Psoas muscle (tissue), 8 donors: Measurements from ENCODE around the gene GRIN2A. TPM values are rescaled to one million over a fixed set of nuclear protein-coding genes. Genes with fewer than 3 reads are reported as not detected.

Experiments
- ATAC-seq, 4 donors: fragments of 200-7000 bp; cut with Tn5 transposase; one replicate each; pipeline ENCODE4 v1.9.1; 2020; ENCODE audit warnings: moderate library complexity in 3 of 4, mild to moderate bottlenecking in 2 of 4
- DNase-seq, 2 donors: peaks; one replicate each; pipeline ENCODE4 v3.0.0-alpha.2; 2020
- H3K27ac ChIP-seq: fragments of 200-600 bp; one replicate; pipeline ENCODE4 v1.8.0; 2022
- H3K27me3 ChIP-seq, 3 donors: fragments of 200-600 bp in 1 of 3; one replicate each; pipeline versions ENCODE4 v1.6.1 to v1.8.0; 2013 to 2022; ENCODE audit warnings: low read length in 2 of 3, mild to moderate bottlenecking in 2 of 3, moderate library complexity in 1 of 3; ENCODE audit not compliant: insufficient read depth in 3 of 3
- H3K36me3 ChIP-seq, 2 donors: fragments of 200-600 bp in 1 of 2; one replicate each; pipeline versions ENCODE4 v1.6.1 to v1.8.0; 2013 to 2022; ENCODE audit warnings: low read depth in 1 of 2, mild to moderate bottlenecking in 1 of 2, moderate library complexity in 1 of 2; ENCODE audit not compliant: insufficient read depth in 1 of 2
- H3K4me1 ChIP-seq: fragments of 200-600 bp; one replicate; pipeline ENCODE4 v1.8.0; 2022
- H3K4me3 ChIP-seq: fragments of 200-600 bp; one replicate; pipeline ENCODE4 v1.8.0; 2022; ENCODE audit warnings: mild to moderate bottlenecking
- H3K9me3 ChIP-seq: fragments of 200-600 bp; one replicate; pipeline ENCODE4 v1.8.0; 2022
- CTCF ChIP-seq: fragments of 200-600 bp; IDR thresholded peaks from one replicate; pipeline ENCODE4 v1.8.0; 2022; ENCODE audit warnings: antibody characterized with exemption
- WGBS, 3 donors: extraction: QIAGEN DNeasy Blood & Tissue Kit; methylation state at CpG; one replicate each; pipeline versions ENCODE4 v1.1.6 to v1.1.7; 2013; 5-methylcytosine and 5-hydroxymethylcytosine counted together
- intact Hi-C, 2 donors: fragments of 100-400 bp; cut with DNase I; formaldehyde crosslinking; loops; one replicate each; pipeline versions ENCODE4 v1.11.0 to v1.14.2; 2022
- polyA plus RNA-seq, 3 donors: library from polyadenylated mRNA; stranded (reverse); fragments of 200-250 nt; gene quantifications; one replicate each; pipeline ENCODE4 v1.2.3, GENCODE V29; 2013
- total RNA-seq, 4 donors: library from RNA; stranded (reverse); fragmentation: NEBNext Ultra II Directional in 2 of 4; extraction: Animal tissue kit (Norgen Biotek cat#: 25700) in 2 of 4; gene quantifications; one replicate each; pipeline versions ENCODE4 v1.2.1 to v1.2.4, GENCODE V29; 2021 to 2023
- donor health status: healthy with polysubstance abuse.
- donor health status: DM: no; HTN: no; CAD: no; lungs with moderate emphysema.
- donor health status: Bipolar disorder and iron deficiency.
- donor health status: healthy.
- donor health status: DM: yes; HTN: yes; CAD: no.
- donor health status: DM: no; HTN: no; CAD: no.
- donor health status: DM: no; HTN: no; CAD: no.
- donor health status: DM: yes; HTN: yes; CAD: no.

The GRIN2A gene
- total and polyA plus RNA-seq, 7 donors = 0.01 to 0.62 (median 0.17) TPM; not detected in 2

- Histone ChIP-seq H3K4me1 (no peaks in the 10 kb centered on the region), H3K27ac (no peak overlapping the region), H3K36me3 (no peaks in the 10 kb centered on the region), H3K9me3 (no peaks in the 10 kb centered on the region), H3K27me3 (peaks cover 0 to 1% (median 0%) of the 10 kb centered on the region in 3 donors), H3K4me3 (no peak overlapping the region)
- intact Hi-C loops = no loop called here
- TF ChIP-seq CTCF = no peak
- WGBS, 3 donors = 88 to 92% (median 92%) methylated on average over 5 of the region's 5 CpGs
- no peak for ATAC-seq
- DNase-seq = no peak
Measured at GRCh38 chr16:9949396-9949795, 232.8 kb downstream of the GRIN2A start.

GRCh38 chr16:9948933-9949332, 233.3 kb downstream of the GRIN2A start:
- Histone ChIP-seq H3K9me3 (no peaks in the 10 kb centered on the region), H3K4me3 (no peak overlapping the region), H3K27ac (no peak overlapping the region), H3K4me1 (no peaks in the 10 kb centered on the region), H3K27me3 (peaks cover 0 to 1% (median 0%) of the 10 kb centered on the region in 3 donors), H3K36me3 (no peaks in the 10 kb centered on the region)
- TF ChIP-seq CTCF = no peak
- WGBS, 3 donors = 79 to 87% (median 80%) methylated on average over 4 of the region's 4 CpGs
- ATAC-seq = no peak
- no peak for DNase-seq
- intact Hi-C loops = no loop called here

- intact Hi-C loops = no loop called here
- H3K4me1 ChIP-seq = no peaks in the 10 kb centered on the region
- no peak overlapping the region for H3K27ac ChIP-seq
- DNase-seq (no peak), ATAC-seq (no peak)
- H3K36me3 ChIP-seq = no peaks in the 10 kb centered on the region
- H3K27me3 ChIP-seq = peaks cover 0 to 1% (median 0%) of the 10 kb centered on the region in 3 donors
- 68 to 74% (median 71%) methylated on average over 3 of the region's 3 CpGs for WGBS, 3 donors
- no peaks in the 10 kb centered on the region for H3K9me3 ChIP-seq
- H3K4me3 ChIP-seq = no peak overlapping the region
- no peak for TF ChIP-seq CTCF
Measured at GRCh38 chr16:9946022-9946720, 236.1 kb downstream of the GRIN2A start.

GRCh38 chr16:9943121-9943520, 239.1 kb downstream of the GRIN2A start:
- TF ChIP-seq CTCF = no peak
- Histone ChIP-seq H3K27me3 (no peaks in the 10 kb centered on the region), H3K36me3 (no peaks in the 10 kb centered on the region), H3K9me3 (no peaks in the 10 kb centered on the region), H3K4me3 (no peak overlapping the region), H3K4me1 (no peaks in the 10 kb centered on the region), H3K27ac (no peak overlapping the region)
- ATAC-seq (no peak), DNase-seq (no peak)
- intact Hi-C loops = no loop called here
- 73 to 79% (median 79%) methylated on average over 5 of the region's 5 CpGs for WGBS, 3 donors

GRCh38 chr16:9941245-9941644, 241.0 kb downstream of the GRIN2A start:
- no peak overlapping the region for H3K4me3 ChIP-seq
- H3K9me3 ChIP-seq = no peaks in the 10 kb centered on the region
- ATAC-seq (no peak), DNase-seq (no peak)
- no peaks in the 10 kb centered on the region for H3K4me1 ChIP-seq
- H3K27me3 ChIP-seq = no peaks in the 10 kb centered on the region
- 67 to 70% (median 67%) methylated on average over 3 of the region's 3 CpGs for WGBS, 3 donors
- no peaks in the 10 kb centered on the region for H3K36me3 ChIP-seq
- H3K27ac ChIP-seq = no peak overlapping the region
- intact Hi-C loops = no loop called here
- TF ChIP-seq CTCF = no peak
